22Rv1 (cell line): ENCODE measurements around the gene RERE.

Experiments
- CTCF ChIP-seq: fragments of 450-650 bp; IDR thresholded peaks from 2 replicates; pipeline ENCODE4 v1.5.1; 2017; ENCODE audit warnings: mild to moderate bottlenecking
- ZFX ChIP-seq: fragments of 450-650 bp; IDR thresholded peaks from 2 replicates; pipeline ENCODE4 v1.6.1; 2017; ENCODE audit warnings: antibody characterized with exemption, borderline replicate concordance

DNA sequence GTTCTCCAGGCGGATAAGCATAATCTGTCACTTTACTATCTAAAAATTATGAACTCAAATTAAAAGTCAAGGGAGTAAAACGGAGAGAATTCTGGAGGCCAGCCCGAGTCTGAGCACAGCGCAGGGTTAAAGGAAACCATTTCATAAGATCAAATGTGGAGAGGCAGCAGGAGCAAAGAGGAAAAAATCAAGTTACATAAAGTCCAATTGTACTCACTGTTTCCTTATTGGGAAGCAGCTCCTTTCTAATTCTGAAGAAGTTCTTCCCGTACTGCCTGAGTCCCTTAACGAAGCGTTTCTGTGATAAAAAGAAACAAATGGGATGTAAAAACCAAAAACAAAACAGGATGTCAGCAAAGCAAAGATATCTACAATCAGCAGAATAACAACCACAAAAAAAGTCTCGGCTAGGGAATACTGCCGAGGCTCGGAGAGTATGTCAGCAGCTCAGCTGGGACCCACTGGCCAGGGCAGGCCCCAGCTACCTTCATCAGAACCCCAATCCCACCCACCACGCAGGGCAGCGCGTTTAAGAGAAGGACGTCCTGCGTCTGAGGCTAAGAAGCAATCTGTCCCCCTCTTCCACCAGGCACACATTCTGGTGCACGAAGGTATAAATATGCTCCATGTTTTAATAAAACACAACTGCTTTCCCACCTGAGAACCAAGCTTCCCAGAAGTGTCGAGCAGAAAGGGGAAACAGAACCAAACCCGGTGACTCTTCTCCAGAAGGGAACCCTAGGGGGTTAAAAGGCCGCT, 394.8 kb downstream of the RERE start:
- no peak for TF ChIP-seq CTCF
- TF ChIP-seq ZFX, result no peak
